Measurements from ENCODE around the gene CCDC50. TPM values are rescaled to one million over a fixed set of nuclear protein-coding genes. Genes with fewer than 3 reads are reported as not detected.
A peak's percentile ranks its signal among the peaks of the same experiment; 100 is the strongest.

Gene CCDC50
- total RNA-seq, 1 experiment from 2014 or later, result 110 TPM

DNA sequence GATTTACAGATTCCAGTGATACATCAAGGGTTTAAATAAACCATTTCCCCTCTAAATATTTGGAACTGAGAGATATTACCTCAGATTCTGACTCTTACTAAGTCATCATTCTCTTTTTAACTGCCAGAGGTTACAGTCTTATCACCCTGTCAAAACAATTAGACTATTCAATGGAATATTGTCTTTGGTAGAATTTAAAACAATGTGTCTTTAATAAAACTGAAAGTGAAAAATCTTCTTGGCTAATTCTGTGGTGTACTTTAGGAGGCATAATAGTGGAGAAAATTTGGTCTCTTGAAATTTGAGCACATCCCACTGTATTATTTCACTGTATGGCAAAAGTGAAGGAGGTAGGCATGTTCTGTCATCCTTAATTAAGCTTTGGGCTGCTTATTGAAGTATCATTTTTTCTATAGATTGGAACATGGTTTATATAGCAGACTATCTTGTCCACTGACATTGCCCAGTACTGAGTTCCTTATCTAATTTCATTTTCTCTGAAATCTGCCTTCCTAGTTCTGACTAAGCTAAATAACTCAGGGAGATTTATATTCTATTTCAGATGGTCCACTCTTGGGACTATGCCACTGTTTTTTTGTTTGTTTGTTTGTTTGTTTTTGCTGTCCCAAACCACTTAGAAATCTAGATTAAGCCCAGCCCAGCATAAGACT is 49.1 kb downstream of the CCDC50 start:
- DNase-seq (ENCODE audit: low spot score), result no peak

DNA sequence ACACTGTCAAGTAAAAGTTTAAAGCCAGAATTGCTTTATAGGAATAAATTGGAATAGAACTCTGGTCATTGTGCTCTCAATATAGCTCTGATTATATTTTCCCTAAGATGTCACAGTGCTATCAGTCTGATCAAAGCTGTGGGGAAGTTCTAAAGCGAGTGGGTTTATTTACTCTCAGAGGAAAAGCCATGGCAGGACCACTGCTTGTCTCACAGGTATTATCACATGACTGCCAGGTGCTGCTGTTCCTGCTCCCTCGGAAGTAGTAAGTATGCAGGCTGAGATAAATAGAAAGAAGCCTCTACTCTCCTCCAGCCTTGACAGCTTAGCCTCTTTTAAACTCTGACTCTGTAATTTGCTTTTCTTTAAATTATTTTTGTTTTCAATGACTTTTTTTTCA is 50.3 kb downstream of the CCDC50 start:
- DNase-seq (ENCODE audit: low spot score), result no peak

DNA sequence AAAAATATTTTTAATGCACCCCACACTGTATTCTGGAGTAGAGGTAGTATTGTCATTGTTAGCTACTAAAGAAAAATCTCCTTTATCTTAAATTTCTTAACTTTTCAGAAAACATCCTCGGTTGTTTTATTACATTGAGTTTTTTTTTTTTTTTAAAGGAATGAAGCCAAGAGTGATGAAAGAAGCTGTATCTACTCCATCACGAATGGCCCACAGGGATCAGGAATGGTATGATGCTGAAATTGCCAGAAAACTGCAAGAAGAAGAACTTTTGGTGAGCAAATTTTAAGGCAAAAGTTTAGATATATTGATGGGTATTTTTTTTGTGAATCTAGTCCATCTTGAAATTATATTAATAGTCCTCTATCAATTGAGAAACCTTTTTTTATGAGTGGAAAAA is 50.8 kb downstream of the CCDC50 start:
- no peak for DNase-seq (ENCODE audit: low spot score)

DNA sequence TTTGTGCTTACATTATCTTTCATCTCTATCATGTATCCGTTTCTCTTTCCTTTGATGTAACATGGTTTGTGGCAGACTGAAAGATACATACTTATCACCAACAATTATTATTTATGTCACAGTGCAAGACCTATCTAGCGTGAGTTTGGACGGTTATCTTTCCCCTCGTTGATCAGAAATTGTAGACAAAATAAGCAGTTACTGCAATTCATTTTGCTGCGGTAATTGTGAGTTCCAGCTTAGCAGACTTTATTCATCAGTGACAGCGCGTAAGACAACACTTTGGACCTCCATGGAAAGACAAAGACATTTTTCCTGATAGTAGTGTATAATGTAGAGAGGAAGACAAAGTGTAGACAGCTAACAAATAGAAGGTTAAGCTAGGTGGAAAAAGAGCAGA is 52.1 kb downstream of the CCDC50 start:
- no peak for DNase-seq (ENCODE audit: low spot score)

DNA sequence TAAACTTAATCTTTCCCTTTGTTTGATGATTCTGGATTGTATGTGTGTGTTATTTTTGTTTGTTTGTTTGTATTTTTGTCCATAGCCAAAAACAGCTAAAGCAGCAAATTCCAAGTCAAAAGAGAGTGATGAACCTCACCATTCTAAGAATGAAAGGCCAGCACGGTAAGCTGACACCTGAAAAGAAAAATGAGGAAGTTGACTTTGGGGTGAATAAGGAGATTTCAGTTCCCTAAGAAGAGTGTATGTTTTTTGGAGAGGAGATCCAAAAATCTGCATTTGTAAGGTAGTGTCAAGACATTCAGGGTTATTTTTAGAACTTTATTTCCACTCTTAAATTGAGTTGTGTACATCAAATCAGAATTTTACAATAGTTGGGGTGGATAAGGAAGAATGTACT is 53.5 kb downstream of the CCDC50 start:
- no peak for DNase-seq (ENCODE audit: low spot score)

DNA sequence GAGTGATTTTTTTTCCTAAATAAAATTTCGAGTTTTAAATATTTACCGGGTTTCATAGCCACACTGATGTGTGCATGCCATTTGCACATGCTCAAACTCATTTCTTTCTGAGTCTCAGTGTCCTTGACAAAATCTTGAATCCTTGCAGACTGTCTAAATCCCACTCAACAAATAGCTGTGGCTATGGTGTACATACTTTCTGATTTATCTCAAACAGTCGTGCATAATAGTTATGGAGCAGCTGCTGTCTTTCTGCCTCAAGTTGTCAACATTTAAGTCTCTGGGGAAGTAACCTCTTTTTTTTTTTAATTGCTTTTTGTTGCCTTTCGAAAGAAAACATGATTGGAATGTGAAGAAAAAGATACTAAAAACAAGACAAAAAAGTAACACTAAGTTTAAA is 53.9 kb downstream of the CCDC50 start:
- no peak for DNase-seq (ENCODE audit: low spot score)

DNA sequence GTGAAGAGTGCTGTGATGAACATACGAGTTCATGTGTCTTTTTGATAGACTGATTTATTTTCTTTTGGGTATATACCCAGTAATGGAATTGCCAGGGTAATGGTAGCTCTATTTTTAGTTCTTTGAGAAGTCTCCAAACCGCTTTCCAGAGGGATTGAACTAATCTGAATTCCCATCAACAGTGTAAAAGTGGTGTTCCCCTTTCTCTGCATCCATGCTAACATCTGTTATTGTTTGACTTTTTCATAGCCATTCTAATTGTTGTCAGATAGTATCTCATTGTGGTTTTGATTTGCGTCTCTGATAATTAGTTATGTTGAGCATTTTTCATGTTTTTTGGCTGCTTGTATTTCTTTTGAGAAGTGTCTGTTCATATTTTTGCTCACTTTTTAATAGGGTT is 55.9 kb downstream of the CCDC50 start:
- no peak for DNase-seq (ENCODE audit: low spot score)

DNA sequence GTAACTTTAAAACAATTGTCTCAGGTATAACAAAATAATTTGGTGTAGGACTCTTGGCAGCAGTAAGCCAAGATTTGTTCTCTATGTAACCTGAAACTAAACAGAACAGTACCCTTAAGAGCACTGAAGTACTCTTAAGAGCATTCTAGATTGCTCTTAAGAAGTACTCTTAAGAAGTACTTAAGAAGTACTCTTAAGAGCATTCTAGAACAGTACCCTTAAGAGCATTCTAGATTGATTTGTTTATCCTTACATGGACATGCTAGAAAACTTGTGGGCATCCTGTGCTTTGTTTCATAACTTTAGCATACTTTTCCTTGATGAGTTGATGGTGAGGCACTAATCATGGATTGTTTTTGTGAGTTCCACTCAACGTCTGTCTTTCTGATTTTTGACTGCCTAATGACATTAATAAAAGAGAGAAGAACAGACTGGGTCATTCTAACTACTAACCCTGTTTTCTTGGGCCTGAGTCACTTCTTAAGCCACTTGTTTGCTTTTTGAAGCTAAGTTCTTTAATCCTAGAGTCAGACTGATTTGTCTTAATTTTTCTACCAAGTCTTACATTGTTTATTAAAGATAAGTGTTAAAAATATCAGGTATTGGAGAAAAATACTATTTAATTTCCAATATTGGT is 58.4 kb downstream of the CCDC50 start:
- no peak for DNase-seq (ENCODE audit: low spot score)

DNA sequence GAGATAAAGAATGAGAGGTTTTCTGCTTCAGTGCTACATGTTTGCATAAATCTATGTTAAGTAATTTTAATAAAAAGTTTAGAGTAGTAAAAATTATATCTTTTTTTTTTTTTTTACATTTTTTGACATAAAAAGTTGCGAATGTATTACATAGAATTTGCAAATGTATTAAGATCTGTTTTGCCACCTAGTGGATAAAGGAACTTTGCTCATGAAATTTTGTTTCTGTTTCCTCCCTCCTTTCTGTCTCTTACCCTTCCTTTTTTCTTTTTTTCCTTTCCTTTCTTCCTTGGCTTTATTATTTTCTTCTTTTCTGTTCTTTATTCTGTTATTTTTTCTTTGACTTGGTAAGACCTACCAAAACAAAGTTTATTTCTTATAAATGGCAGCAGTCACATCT is 59.6 kb downstream of the CCDC50 start:
- no peak for DNase-seq (ENCODE audit: low spot score)

DNA sequence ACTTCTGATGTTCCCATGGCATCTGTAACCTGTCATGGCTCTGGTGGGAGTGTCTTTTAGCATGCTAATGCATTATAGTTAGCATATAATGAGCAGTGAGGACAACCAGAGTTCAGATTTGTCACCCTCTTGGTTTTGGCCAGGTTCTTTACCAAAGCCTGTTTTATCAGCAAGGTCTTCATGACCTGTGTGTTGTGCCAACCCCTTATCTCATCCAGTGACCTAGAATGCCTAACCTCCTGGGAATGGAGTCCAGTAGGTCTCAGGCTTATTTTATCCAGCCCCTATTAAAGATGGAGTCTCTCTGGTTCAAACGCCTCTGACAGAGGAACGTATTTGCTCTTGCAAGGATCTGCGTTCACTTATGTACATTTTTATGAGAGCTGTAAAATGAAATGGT is 61.4 kb downstream of the CCDC50 start:
- no peak for DNase-seq (ENCODE audit: low spot score)

DNA sequence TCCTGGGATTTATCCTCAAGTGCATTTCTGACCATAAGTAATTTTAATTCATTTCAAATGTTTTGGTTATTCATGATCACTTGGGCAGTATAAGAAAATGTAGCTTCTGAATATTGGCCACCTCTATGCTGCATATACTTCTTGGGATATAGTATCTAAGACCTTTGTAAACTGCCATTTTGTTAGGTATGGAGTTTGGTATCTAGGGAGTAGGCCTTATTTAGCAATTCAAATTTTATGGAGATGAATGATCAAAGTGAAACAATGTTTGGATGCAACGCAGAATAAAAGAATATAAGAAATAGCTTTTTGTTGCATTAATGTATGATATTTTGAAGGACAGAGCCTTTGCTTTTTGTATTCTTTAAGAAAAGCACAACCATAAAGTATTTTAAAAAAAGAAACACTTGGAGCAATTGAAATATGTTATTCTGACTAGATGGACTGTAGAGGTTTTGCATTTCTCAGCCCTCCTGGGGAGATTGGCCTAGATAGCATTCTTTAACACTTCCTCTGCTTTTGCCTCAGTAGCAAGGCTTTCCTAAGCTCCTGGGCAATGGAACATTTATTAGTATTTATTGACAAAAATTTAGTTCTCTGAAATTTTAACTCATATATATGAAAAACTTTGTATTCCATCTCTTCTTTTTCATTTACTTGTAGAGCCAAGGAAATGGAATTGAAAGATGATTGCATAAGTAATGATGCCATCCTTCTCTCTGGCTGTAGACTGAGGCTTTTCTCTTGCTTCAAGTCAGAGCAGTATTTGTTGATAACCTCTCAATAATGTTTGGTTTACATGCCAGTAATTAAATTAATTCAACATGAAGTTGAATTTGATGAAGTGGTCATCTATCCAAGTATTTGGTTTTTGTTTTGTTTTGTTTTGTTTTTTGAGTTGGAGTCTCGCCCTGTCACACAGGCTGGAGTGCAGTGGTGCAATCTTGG is 62.9 kb downstream of the CCDC50 start:
- DNase-seq (ENCODE audit: low spot score), result no peak

DNA sequence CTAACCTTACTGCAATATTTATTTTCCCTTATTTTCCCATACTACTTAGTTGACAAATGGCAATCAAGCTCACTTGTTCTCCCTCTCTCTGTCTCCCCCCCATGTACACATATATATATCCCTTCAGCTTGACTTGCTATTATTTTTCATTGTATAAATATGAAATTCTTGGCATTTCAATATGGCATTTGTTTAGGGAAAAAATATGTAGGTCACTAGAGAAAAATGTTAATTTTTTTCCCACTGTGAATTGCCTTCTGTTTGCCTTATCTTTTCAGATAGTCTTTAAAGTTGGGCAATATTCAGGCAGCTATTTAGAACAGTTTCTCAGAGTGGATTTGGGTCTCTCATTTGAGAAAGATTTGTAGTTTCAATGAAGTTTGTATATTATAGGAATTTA is 64.0 kb downstream of the CCDC50 start:
- no peak for DNase-seq (ENCODE audit: low spot score)

DNA sequence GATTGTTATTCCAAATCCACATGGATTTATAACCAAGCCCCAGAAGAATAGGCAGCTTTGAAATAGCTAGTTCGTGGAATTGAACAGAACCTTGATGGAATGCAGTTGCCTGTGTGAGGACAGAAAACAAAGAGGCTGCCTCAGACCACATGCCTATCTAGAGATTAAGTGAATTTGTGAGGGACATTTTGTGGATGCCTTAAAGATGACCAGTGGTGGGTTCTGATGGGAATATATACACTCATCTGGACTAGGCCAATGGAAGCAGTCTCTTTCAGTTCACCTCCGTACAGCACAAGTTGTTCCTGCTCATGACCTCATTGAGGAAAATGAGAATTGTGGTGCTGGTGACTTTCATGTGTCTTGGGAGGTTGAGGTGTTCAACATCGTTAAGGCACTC is 68.6 kb downstream of the CCDC50 start:
- no peak for DNase-seq (ENCODE audit: low spot score)

DNA sequence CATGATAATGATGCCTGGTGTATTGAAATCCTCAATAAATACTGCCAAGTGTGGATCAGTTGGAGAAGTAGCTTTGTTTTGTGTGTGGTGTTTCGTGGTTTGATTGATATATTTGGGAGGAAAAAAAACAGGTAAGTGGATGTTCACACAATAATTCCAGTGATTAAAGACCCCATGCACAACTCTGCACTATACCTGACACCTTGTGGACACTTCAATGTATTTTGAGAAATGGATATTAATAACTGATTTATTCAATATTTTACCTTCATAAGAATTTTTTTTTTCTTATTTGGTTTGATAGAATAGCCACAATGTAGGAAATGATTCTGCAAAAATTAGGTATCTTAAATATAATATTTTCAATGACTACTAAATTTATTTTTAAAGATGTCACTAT is 69.4 kb downstream of the CCDC50 start:
- no peak for DNase-seq (ENCODE audit: low spot score)

DNA sequence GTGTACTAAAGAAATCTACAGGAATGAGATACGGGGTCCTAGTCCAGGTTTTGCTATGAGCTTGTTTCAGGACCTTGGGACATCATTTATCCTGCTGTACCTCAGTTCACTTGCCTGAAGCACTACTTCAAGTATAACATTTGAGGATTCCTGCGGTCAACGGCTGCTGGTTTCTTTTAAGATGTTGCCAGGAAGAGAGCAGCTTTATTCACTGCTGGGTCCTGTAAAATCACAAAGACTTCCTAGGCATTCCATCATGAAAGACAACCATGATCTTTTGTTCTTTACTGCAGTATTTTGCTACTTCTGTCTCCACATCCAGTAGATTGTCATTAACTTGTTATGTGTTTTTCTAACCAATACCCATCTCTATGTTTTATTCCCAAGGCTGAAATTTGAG is 70.7 kb downstream of the CCDC50 start:
- DNase-seq (ENCODE audit: low spot score), result no peak

DNA sequence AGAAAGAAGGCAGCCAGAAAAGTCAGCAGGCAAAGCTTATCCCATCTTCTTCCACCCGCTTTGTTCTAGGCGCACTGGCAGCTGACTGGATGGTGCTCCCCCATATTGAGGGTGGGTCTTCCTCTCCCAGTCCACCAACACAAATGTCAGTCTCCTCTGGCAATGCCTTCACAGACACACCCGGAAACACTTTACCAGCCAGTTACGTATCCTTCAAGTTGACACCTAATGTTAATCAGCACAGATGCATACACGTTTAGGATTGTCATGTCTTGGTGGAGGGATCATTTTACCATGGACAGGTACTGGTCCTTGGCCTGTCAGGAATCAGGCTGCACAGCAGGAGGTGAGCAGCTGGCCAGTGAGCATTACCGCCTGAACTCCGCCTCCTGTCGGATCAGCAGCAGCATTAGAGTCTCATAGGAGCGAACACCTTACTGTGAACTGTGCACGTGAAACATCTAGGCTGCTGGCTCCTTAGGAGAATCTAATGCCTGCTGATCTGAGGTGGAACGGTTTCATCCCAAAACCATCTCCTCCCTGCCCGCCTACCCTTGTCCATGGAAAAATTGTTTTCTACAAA is 72.7 kb downstream of the CCDC50 start:
- DNase-seq (ENCODE audit: low spot score), result no peak

DNA sequence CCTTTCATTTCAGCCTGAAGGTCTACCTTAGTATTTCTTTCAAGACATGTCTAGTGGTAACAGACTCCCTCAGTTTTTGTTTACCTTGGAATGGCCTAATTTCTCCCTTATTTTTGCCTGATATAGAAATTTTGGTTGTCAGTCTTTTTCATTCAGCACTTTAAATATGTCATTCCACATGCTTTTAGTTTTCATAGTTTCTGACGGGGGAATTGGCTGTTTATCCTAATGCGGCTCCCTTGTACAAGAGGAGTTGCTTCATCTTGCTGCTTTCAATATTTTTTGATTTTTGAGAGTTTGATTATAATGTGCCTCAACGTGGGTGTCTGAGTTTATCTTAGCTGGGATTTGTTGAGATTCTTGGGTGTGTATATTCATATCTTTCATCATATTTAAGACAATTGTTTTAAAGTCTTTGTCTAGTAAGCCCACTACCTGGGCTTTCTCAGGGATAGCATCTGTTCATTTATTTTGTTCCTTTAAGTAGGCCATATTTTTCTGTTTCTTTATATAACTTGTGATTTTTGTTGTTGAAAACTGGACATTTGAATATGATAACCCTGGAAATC is 80.7 kb downstream of the CCDC50 start:
- no peak for DNase-seq (ENCODE audit: low spot score)

DNA sequence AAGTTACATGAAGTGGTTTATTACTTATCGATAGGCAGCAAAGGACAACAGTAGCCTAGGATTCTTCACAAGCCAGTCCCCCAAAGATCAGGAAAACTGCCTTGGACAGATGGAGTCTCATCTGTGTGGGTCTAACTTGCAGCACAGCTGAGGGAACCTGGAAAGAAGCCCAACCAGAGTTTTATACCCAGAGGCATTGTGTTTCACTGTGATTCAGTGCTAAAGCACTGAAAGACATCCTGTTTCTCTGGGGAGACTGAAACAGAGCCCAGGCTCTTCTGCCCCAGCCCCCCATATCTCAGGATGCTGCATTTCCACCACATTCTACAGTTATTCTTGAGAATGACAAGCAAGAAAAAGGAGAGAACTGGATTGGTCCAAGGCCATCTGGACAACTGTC is 83.6 kb downstream of the CCDC50 start:
- DNase-seq (ENCODE audit: low spot score), result peak; percentile 61

DNA sequence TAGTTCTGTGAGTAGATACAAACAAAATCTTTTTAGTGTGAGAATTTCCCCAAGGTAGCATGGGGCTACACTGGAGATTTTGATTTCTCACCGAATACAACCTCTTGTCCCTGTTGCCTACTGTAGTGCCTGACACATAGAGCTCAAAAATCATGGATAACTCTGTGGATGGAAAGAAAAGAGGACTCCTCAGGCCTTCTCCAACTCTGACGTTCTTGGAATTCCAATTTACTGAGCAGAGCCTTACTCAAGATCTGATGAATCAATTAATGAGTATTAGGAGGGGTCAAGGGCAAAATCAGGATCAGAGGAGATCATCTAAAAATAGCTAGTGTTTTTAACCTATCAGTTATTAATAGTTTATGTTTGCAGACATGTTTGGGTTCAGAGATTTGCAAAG is 85.1 kb downstream of the CCDC50 start:
- DNase-seq (ENCODE audit: low spot score), result no peak

DNA sequence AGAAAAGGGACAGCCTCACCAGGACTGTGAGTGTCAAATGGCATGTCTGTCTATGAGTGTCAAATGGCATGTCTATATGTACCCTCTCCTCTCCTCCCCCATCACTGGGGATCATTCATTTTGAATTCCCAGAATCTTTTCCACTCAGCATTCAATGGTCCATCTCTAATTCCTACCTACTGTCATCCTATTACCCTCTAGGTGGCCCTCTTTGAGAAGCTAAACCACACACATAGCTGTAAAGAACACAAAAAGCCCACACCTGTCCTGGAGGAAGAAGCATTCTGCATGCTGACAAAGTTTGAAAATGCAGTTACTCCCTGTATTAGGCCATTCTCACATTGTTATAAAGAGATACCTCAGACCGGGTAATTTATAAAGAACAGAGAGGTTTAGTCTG is 85.5 kb downstream of the CCDC50 start:
- no peak for DNase-seq (ENCODE audit: low spot score)

DNA sequence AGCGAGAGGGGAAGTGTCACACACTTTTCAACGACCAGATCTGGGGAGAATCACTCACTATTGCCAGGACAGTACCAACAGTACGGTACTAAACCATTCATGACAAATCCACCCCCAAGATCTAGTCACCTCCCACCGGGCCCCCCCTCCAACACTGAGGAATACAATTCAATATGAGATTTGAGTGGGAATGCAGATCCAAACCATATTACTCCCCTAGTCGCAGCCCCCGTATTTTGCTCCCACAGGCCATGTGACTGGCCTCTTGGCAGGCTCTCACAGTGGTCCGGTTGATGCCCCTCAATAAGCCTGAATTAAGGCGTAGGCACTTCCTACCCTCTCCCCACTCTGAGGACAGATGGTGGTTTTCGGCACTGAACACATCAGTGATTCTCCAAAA is 86.4 kb downstream of the CCDC50 start:
- no peak for DNase-seq (ENCODE audit: low spot score)

DNA sequence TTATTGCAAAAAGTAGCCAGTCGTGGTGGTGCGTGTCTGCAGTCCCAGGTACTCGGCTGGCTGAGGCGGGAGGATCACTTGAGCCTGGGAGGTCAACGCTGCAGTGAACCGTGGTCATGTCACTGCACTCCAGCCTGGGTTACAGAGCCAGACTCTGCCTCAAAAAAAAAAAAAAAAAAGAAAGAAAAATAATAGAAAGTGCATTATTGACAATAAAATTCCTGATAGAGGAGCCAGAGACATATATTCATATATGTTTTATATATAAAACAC is 88.2 kb downstream of the CCDC50 start:
- DNase-seq (ENCODE audit: low spot score), result no peak

All from A172 (cell line).